Lower leg skin (tissue), 3 donors: ENCODE results near the gene C1QTNF5.

ENCODE experiments used
- CTCF ChIP-seq, 3 donors: fragments of 450-650 bp; IDR thresholded peaks; one replicate each; pipeline ENCODE4 v1.5.1; 2016; ENCODE audit warnings: antibody characterized with exemption in 3 of 3, mild to moderate bottlenecking in 3 of 3, moderate library complexity in 2 of 3
- POLR2A ChIP-seq, 2 donors: fragments of 450-650 bp; IDR thresholded peaks; one replicate each; pipeline ENCODE4 v1.6.1; 2016 to 2017; ENCODE audit warnings: antibody characterized with exemption in 2 of 2, mild to moderate bottlenecking in 1 of 2, moderate library complexity in 1 of 2

- TF ChIP-seq CTCF (IDR thresholded peaks at IDR 0.05) = no peak
- no peak for TF ChIP-seq POLR2A (IDR thresholded peaks at IDR 0.05)
Measured at GRCh38 chr11:119295178-119295577, 45.5 kb downstream of the C1QTNF5 start.
